ENCODE measurements around the gene STX1A. TPM values are rescaled to one million over a fixed set of nuclear protein-coding genes. Genes with fewer than 3 reads are reported as not detected.

STX1A gene
- total and polyA plus RNA-seq, 2 of the 8 experiments (the other 6 are each of a cell fraction or from before 2014, with no cell fraction given) = 13.5 to 17.5 TPM

DNA sequence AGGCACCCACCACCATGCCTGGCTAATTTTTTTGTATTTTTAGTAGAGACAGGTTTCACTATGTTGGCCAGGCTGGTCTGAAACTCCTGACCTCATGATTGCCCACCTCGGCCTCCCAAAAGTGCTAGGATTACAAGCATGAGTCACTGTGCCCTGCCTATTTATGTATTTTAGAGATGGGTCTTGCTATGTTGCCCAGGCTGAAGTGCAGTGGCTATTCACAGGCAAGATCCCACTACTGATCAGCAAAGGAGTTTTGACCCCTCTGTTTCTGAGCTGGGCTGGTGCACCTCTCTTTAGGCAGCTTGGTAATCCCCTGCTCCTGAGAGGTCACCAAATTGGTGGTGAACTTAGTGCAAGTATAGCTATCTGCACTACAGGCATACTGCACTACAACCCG is 12.9 kb upstream of the STX1A start:
- Histone ChIP-seq H2AK5ac (ENCODE audit: low read depth, low read length) (no peak overlapping the region), H2BK20ac (ENCODE audit: low read length) (no peak overlapping the region), H3K79me1 (ENCODE audit: low read depth, low read length) (no peaks in the 10 kb centered on the region), H3K18ac (ENCODE audit: extremely low read depth, low read length) (no peak overlapping the region), H3K14ac (ENCODE audit: insufficient read length) (no peak overlapping the region), H3K4me3 (ENCODE audit: extremely low read depth in 1 of 4, insufficient read depth in 2 of 4, low read depth in 3 of 4, low read length in 4 of 4) (no peak overlapping the region), H3K9me3 (ENCODE audit: insufficient read depth in 2 of 2, low read depth in 1 of 2, low read length in 1 of 2) (no peaks in the 10 kb centered on the region), H4K20me1 (replicated peaks in 1 of 2; ENCODE audit: control insufficient read depth in 1 of 2, insufficient read depth in 2 of 2, low read length in 2 of 2) (peaks cover 4 to 14% of the 10 kb centered on the region in 2 experiments), H2BK5ac (ENCODE audit: low read depth, low read length) (no peak overlapping the region), H2BK120ac (replicated peaks; ENCODE audit: low read depth, low read length) (no peak overlapping the region), H3K23me2 (ENCODE audit: low read depth, low read length) (no peaks in the 10 kb centered on the region), H3K79me2 (ENCODE audit: control insufficient read depth in 1 of 2, insufficient read depth in 2 of 2, low read length in 2 of 2) (peaks cover 0 to 3% of the 10 kb centered on the region in 2 experiments; a peak in 1 of 4 replicates), H3K9ac (replicated peaks in 1 of 4; ENCODE audit: extremely low read depth in 1 of 4, low read depth in 3 of 4, low read length in 3 of 4) (no peak overlapping the region), H4K91ac (replicated peaks; ENCODE audit: insufficient read length, low read length) (no peak overlapping the region), H3K27ac (ENCODE audit: low read depth, low read length) (no peak overlapping the region), H3K4me1 (replicated peaks in 1 of 4; ENCODE audit: control insufficient read depth in 3 of 4, insufficient read depth in 4 of 4, low read length in 3 of 4) (peaks cover 0 to 6% (median 0%) of the 10 kb centered on the region in 4 experiments; a peak in 4 of 7 replicates), H3K23ac (ENCODE audit: insufficient read length) (no peak overlapping the region), H3K4ac (replicated peaks; ENCODE audit: insufficient read length, low read depth, low read length) (no peak overlapping the region), H2BK12ac (ENCODE audit: low read depth, low read length) (no peak overlapping the region), H4K8ac (ENCODE audit: extremely low read depth, insufficient read depth, low read length) (no peak overlapping the region), H3K4me2 (ENCODE audit: insufficient read depth in 1 of 2, low read depth in 2 of 2, low read length in 2 of 2) (no peak overlapping the region), H3K36me3 (ENCODE audit: control insufficient read depth in 2 of 4, insufficient read depth in 4 of 4, low read length in 3 of 4) (peaks cover 4 to 15% (median 8%) of the 10 kb centered on the region in 4 experiments; a peak in 5 of 8 replicates), H2AFZ (ENCODE audit: low read length) (no peak overlapping the region), H3K27me3 (replicated peaks in 1 of 4; ENCODE audit: control insufficient read depth in 3 of 4, extremely low read depth in 1 of 4, insufficient read depth in 3 of 4, low read length in 3 of 4) (no peaks in the 10 kb centered on the region), H2BK15ac (ENCODE audit: low read length) (no peak overlapping the region), H3K56ac (replicated peaks; ENCODE audit: insufficient read length, low read depth, low read length) (no peak overlapping the region), H4K5ac (ENCODE audit: insufficient read length, low read depth, low read length) (no peak overlapping the region)
- 80% methylated on average over 2 of the region's 2 CpGs; no CpG with 5 or more reads in 1 of the 2 experiments for WGBS, 2 experiments (ENCODE audit: extremely low coverage in 1 of 2, insufficient coverage in 1 of 2, insufficient read length in 1 of 2, insufficient replicate concordance in 2 of 2, low coverage in 1 of 2, low lambda C conversion rate in 2 of 2, missing lambda C conversion rate in 1 of 2)
- DNase-seq (ENCODE audit: low read depth in 1 of 2, low spot score in 2 of 2) (no peak), FAIRE-seq (no peak)
- no peak for TF ChIP-seq ZNF274 (IDR thresholded peaks at IDR 0.05; ENCODE audit: borderline replicate concordance, extremely low read depth, low read length)
- TF ChIP-seq KDM1A (IDR thresholded peaks at IDR 0.05; ENCODE audit: borderline replicate concordance, low read length) = no peak
- no peak for TF ChIP-seq CEBPB (IDR thresholded peaks at IDR 0.05; ENCODE audit: low read depth, low read length)
- no peak for TF ChIP-seq SIN3A (conservative IDR thresholded peaks at IDR 0.05 in 1 of 2, IDR thresholded peaks at IDR 0.05 in 1 of 2; ENCODE audit: low read depth in 1 of 2, low read length in 2 of 2)
- no peak for TF ChIP-seq MAFK (IDR thresholded peaks at IDR 0.05; ENCODE audit: low read depth, low read length)
- ChIA-PET CTCF (ENCODE audit: partially characterized antibody) (interaction anchor here (0.6 to 11.1 kb wide), 6 partner anchors 12 to 563 kb away, joined by 3 to 87 read pairs (median 4); partner anchors contain the start of gene STX1A), POLR2A (ENCODE audit: partially characterized antibody) (interaction anchor here (0.6 to 0.8 kb wide), 2 partner anchors 72 to 214 kb away, joined by 3 read pairs; no protein-coding TSS in a partner anchor)

Measured in H1 (cell line).